Neural cell (in vitro differentiated cells): Measurements from ENCODE around the gene DNAI1.

Experiments
- CTCF ChIP-seq: fragments of 450-650 bp; IDR thresholded peaks from 2 replicates; pipeline ENCODE4 v1.5.1; 2014; ENCODE audit warnings: antibody characterized with exemption, mild to moderate bottlenecking, moderate library complexity; ENCODE audit not compliant: poor library complexity, severe bottlenecking
- EP300 ChIP-seq: fragments of 450-650 bp; conservative IDR thresholded peaks from 2 replicates; pipeline ENCODE4 v1.6.1; 2014; ENCODE audit warnings: antibody characterized with exemption, mild to moderate bottlenecking, moderate library complexity; ENCODE audit not compliant: poor library complexity, severe bottlenecking
- EZH2 ChIP-seq: fragments of 200-600, 300-800 bp; shearing (Covaris generic), sonication (generic); IDR thresholded peaks from 2 replicates; pipeline ENCODE4 v1.6.1; 2014; ENCODE audit warnings: antibody characterized with exemption, low read length, borderline replicate concordance, mild to moderate bottlenecking; ENCODE audit not compliant: insufficient read depth, poor library complexity, severe bottlenecking
- POLR2AphosphoS5 ChIP-seq: IDR thresholded peaks from 2 replicates; pipeline ENCODE4 v1.6.1; 2012
- RAD21 ChIP-seq: fragments of 450-650 bp; conservative IDR thresholded peaks from 2 replicates; pipeline ENCODE4 v1.6.1; 2014; ENCODE audit warnings: antibody characterized with exemption, mild to moderate bottlenecking, moderate library complexity
- REST ChIP-seq: IDR thresholded peaks from 2 replicates; pipeline ENCODE4 v1.6.1; 2012; ENCODE audit warnings: borderline replicate concordance
- TAF1 ChIP-seq: IDR thresholded peaks from 2 replicates; pipeline ENCODE4 v1.6.1; 2012; ENCODE audit warnings: low read depth

GRCh38 chr9:34551751-34552605 lies 93.4 kb downstream of the DNAI1 start:
- TF ChIP-seq EZH2 (no peak), CTCF (no peak), EP300 (no peak), REST (no peak), POLR2AphosphoS5 (no peak), RAD21 (no peak), TAF1 (no peak)
